Sigmoid colon (tissue), 7 donors: Measurements from ENCODE around the gene EVC. TPM values are rescaled to one million over a fixed set of nuclear protein-coding genes. Genes with fewer than 3 reads are reported as not detected.

Source experiments
- DNase-seq: peaks from one replicate; pipeline ENCODE4 v3.0.0-alpha.2; 2019
- H3K27ac ChIP-seq, 4 donors: fragments of 200-600 bp; sonication (generic); one replicate each; pipeline ENCODE4 v1.5.1; 2016 to 2019; ENCODE audit warnings: mild to moderate bottlenecking in 1 of 4
- H3K27me3 ChIP-seq, 3 donors: fragments of 200-600 bp; sonication (generic); one replicate each; pipeline ENCODE4 v1.5.1; 2019; ENCODE audit warnings: mild to moderate bottlenecking in 1 of 3
- H3K36me3 ChIP-seq, 4 donors: fragments of 200-600 bp; sonication (generic); one replicate each; pipeline ENCODE4 v1.5.1; 2016 to 2019
- H3K4me1 ChIP-seq, 4 donors: fragments of 200-600 bp; sonication (generic); one replicate each; pipeline ENCODE4 v1.5.1; 2017 to 2019
- H3K4me3 ChIP-seq, 4 donors: fragments of 200-600 bp; sonication (generic); one replicate each; pipeline ENCODE4 v1.5.1; 2017 to 2019; ENCODE audit warnings: mild to moderate bottlenecking in 2 of 4, moderate library complexity in 1 of 4
- H3K9me3 ChIP-seq, 4 donors: fragments of 200-600 bp in 3 of 4; sonication (generic) in 3 of 4; one replicate each; pipeline versions ENCODE4 v1.5.1 to v1.6.1; 2013 to 2019
- CTCF ChIP-seq, 4 experiments: fragments of 450-650 bp in 3 of 4; fragments of 200-600 bp in 1 of 4; IDR thresholded peaks; one replicate each; pipeline ENCODE4 v1.5.1; 2016 to 2019; ENCODE audit warnings: antibody characterized with exemption in 4 of 4, mild to moderate bottlenecking in 3 of 4, moderate library complexity in 2 of 4
- EP300 ChIP-seq, 4 donors: sonication (generic); formaldehyde crosslinking; IDR thresholded peaks; one replicate each; pipeline ENCODE4 v1.6.1; 2017; ENCODE audit warnings: antibody characterized with exemption in 4 of 4
- POLR2A ChIP-seq, 2 donors: fragments of 450-650 bp; IDR thresholded peaks; one replicate each; pipeline ENCODE4 v1.6.1; 2016; ENCODE audit warnings: antibody characterized with exemption in 2 of 2, mild to moderate bottlenecking in 2 of 2, moderate library complexity in 2 of 2
- POLR2AphosphoS5 ChIP-seq, 4 donors: sonication (generic); formaldehyde crosslinking; IDR thresholded peaks; one replicate each; pipeline ENCODE4 v1.6.1; 2017; ENCODE audit warnings: antibody characterized with exemption in 4 of 4
- WGBS, 2 donors: extraction: QIAGEN DNeasy Blood & Tissue Kit; methylation state at CpG; one replicate each; pipeline ENCODE4 v1.1.7; 2013; 5-methylcytosine and 5-hydroxymethylcytosine counted together
- intact Hi-C: fragments of 100-400 bp; cut with DNase I; formaldehyde crosslinking; loops from one replicate; pipeline ENCODE4 v1.15.1; 2023
- polyA plus RNA-seq, 3 donors: library from polyadenylated mRNA; stranded (reverse); fragments of 200-250 nt; gene quantifications; one replicate each; pipeline ENCODE4 v1.2.3, GENCODE V29; 2013
- total RNA-seq, 4 donors: library from RNA; depleted of rRNA; stranded (reverse); fragments of >200 nt; gene quantifications; one replicate each; pipeline ENCODE4 v1.1.0, GENCODE V29; 2016
- donor health status: healthy with polysubstance abuse.
- donor health status: Bipolar disorder and iron deficiency.
- donor health status: healthy.

Gene EVC
- total and polyA plus RNA-seq, 7 donors, result 0.46 to 35.2 (median 15.6) TPM

GRCh38 chr4:5753766-5754528 lies 42.9 kb downstream of the EVC start:
- Histone ChIP-seq H3K27ac (no peak overlapping the region), H3K4me1 (no peaks in the 10 kb centered on the region), H3K36me3 (peaks cover 44 to 94% (median 62%) of the 10 kb centered on the region in 4 donors), H3K27me3 (no peaks in the 10 kb centered on the region), H3K4me3 (no peak overlapping the region), H3K9me3 (no peaks in the 10 kb centered on the region)
- TF ChIP-seq CTCF (IDR thresholded peaks at IDR 0.05), result no peak
- no peak for TF ChIP-seq POLR2A (IDR thresholded peaks at IDR 0.05)
- TF ChIP-seq POLR2AphosphoS5 (IDR thresholded peaks at IDR 0.05), result no peak
- no peak for TF ChIP-seq EP300 (IDR thresholded peaks at IDR 0.05)
- WGBS, 2 donors, result 83 to 85% methylated on average over 19 of the region's 19 CpGs
- DNase-seq, result no peak
- intact Hi-C loops, result no loop called here

- H3K36me3 ChIP-seq, result peaks cover 44 to 89% (median 61%) of the 10 kb centered on the region in 4 donors
- H3K4me3 ChIP-seq, result no peak overlapping the region
These were observed 43.5 kb downstream of the EVC start for GRCh38 chr4:5754529-5754881.

GRCh38 chr4:5755161-5755560 lies 44.2 kb downstream of the EVC start:
- TF ChIP-seq EP300 (IDR thresholded peaks at IDR 0.05) (no peak), CTCF (IDR thresholded peaks at IDR 0.05) (no peak), POLR2A (IDR thresholded peaks at IDR 0.05) (no peak), POLR2AphosphoS5 (IDR thresholded peaks at IDR 0.05) (no peak)

More at GRCh38 chr4:5754529-5754881, 43.5 kb downstream of the EVC start:
- TF ChIP-seq CTCF (IDR thresholded peaks at IDR 0.05) (no peak), POLR2AphosphoS5 (IDR thresholded peaks at IDR 0.05) (no peak), EP300 (IDR thresholded peaks at IDR 0.05) (no peak), POLR2A (IDR thresholded peaks at IDR 0.05) (no peak)
- no peaks in the 10 kb centered on the region for H3K9me3 ChIP-seq
- no peak for DNase-seq
- intact Hi-C loops, result no loop called here
- no peaks in the 10 kb centered on the region for H3K27me3 ChIP-seq
- no peak overlapping the region for H3K27ac ChIP-seq
- no peaks in the 10 kb centered on the region for H3K4me1 ChIP-seq
- WGBS, 2 donors, result 91 to 93% methylated on average over 8 of the region's 8 CpGs

GRCh38 chr4:5755679-5756078 lies 44.7 kb downstream of the EVC start:
- Histone ChIP-seq H3K4me3 (no peak overlapping the region), H3K36me3 (peaks cover 44 to 82% (median 56%) of the 10 kb centered on the region in 4 donors), H3K27me3 (no peaks in the 10 kb centered on the region), H3K27ac (no peak overlapping the region), H3K4me1 (no peaks in the 10 kb centered on the region), H3K9me3 (no peaks in the 10 kb centered on the region)
- DNase-seq, result no peak
- 54 to 71% methylated on average over 7 of the region's 7 CpGs for WGBS, 2 donors
- intact Hi-C loops, result no loop called here
- no peak for TF ChIP-seq CTCF (IDR thresholded peaks at IDR 0.05)

More at GRCh38 chr4:5755161-5755560, 44.2 kb downstream of the EVC start:
- intact Hi-C loops, result no loop called here
- Histone ChIP-seq H3K9me3 (no peaks in the 10 kb centered on the region), H3K27ac (no peak overlapping the region), H3K4me1 (no peaks in the 10 kb centered on the region), H3K36me3 (peaks cover 44 to 82% (median 58%) of the 10 kb centered on the region in 4 donors), H3K27me3 (no peaks in the 10 kb centered on the region), H3K4me3 (no peak overlapping the region)
- DNase-seq, result no peak
- WGBS, 2 donors, result 84 to 93% methylated on average over 16 of the region's 16 CpGs

- Histone ChIP-seq H3K27me3 (no peaks in the 10 kb centered on the region), H3K4me3 (no peak overlapping the region), H3K27ac (no peak overlapping the region), H3K4me1 (no peaks in the 10 kb centered on the region), H3K9me3 (no peaks in the 10 kb centered on the region), H3K36me3 (peaks cover 44 to 79% (median 54%) of the 10 kb centered on the region in 4 donors)
- 83 to 93% methylated on average over 9 of the region's 9 CpGs for WGBS, 2 donors
- intact Hi-C loops, result no loop called here
- DNase-seq, result no peak
- TF ChIP-seq POLR2A (IDR thresholded peaks at IDR 0.05), result no peak
- no peak for TF ChIP-seq EP300 (IDR thresholded peaks at IDR 0.05)
- TF ChIP-seq POLR2AphosphoS5 (IDR thresholded peaks at IDR 0.05), result no peak
- TF ChIP-seq CTCF (IDR thresholded peaks at IDR 0.05), result no peak
These were observed 45.3 kb downstream of the EVC start for GRCh38 chr4:5756271-5756670.
